Loucy (cell line): ENCODE measurements around the gene CHRNA1.

Source experiments
- CTCF ChIP-seq: fragments of 200-600 bp; sonication (generic); conservative IDR thresholded peaks from 2 replicates; pipeline ENCODE4 v1.5.1; 2014; ENCODE audit warnings: mild to moderate bottlenecking, antibody characterized with exemption, low read length
- EZH2phosphoT487 ChIP-seq: fragments of 200-600 bp; IDR thresholded peaks from 2 replicates; pipeline ENCODE4 v1.6.1; 2018; ENCODE audit warnings: antibody characterized with exemption, mild to moderate bottlenecking, moderate library complexity, borderline replicate concordance

- TF ChIP-seq CTCF (no peak), EZH2phosphoT487 (no peak)
These were observed 8.9 kb upstream of the CHRNA1 start for GRCh38 chr2:174773215-174773614.
